ENCODE results near the gene ANXA1.

GRCh38 chr9:73204936-73205335, 53.3 kb downstream of the ANXA1 start:
- TF ChIP-seq, protein P1, sequence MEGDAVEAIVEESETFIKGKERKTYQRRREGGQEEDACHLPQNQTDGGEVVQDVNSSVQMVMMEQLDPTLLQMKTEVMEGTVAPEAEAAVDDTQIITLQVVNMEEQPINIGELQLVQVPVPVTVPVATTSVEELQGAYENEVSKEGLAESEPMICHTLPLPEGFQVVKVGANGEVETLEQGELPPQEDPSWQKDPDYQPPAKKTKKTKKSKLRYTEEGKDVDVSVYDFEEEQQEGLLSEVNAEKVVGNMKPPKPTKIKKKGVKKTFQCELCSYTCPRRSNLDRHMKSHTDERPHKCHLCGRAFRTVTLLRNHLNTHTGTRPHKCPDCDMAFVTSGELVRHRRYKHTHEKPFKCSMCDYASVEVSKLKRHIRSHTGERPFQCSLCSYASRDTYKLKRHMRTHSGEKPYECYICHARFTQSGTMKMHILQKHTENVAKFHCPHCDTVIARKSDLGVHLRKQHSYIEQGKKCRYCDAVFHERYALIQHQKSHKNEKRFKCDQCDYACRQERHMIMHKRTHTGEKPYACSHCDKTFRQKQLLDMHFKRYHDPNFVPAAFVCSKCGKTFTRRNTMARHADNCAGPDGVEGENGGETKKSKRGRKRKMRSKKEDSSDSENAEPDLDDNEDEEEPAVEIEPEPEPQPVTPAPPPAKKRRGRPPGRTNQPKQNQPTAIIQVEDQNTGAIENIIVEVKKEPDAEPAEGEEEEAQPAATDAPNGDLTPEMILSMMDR (conservative IDR thresholded peaks at IDR 0.05; ENCODE audit: low read depth, low read length) = no peak
- no peak for TF ChIP-seq EZH2 (IDR thresholded peaks at IDR 0.05; ENCODE audit: borderline replicate concordance, low read depth, low read length, poor library complexity, severe bottlenecking)
